ENCODE data around the gene GPR21.
A peak's percentile ranks its signal among the peaks of the same experiment; 100 is the strongest.

Gene GPR21

DNA sequence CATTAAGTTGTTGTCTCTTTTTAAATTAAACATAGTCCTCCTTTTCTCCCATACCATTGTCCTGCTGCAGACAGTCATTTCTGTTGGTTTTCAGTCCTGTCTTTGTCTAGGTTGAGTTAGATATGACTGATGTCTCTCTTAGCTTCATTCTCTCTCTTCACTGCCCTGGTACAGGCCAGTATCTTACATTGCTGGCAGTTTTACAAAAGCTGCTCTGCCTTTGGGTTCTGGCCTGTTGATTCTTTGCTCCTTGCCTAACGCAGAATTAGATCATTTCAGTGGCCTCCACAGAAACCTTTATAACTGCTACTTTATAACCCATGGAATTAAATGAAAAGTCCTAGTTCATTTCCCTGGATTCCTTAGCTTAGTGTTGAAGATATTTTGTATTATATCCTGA lies 33.7 kb downstream of the GPR21 start:
- no peak for DNase-seq

DNA sequence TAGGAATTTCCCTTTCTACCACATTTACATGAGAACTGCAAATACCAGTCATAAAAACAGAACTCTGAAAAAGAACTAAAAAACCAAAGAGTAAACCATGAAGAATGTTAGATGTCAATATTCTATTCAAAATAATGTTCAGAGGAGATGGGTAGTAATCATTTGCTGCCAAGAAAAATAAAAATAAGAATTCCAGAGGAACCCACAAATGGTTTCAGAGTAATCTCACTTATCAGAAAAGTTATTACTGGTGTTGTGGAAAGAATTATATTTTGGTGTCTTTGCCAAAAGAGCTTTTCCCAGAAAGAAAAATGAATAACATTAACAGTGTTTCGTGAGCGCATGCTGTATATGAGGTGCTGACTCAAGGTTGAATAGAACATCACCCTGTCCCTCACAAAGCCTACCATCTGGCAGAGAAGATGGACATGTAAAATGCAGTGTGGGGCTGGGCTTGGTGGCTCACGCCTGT lies 35.6 kb downstream of the GPR21 start:
- DNase-seq = no peak

DNA sequence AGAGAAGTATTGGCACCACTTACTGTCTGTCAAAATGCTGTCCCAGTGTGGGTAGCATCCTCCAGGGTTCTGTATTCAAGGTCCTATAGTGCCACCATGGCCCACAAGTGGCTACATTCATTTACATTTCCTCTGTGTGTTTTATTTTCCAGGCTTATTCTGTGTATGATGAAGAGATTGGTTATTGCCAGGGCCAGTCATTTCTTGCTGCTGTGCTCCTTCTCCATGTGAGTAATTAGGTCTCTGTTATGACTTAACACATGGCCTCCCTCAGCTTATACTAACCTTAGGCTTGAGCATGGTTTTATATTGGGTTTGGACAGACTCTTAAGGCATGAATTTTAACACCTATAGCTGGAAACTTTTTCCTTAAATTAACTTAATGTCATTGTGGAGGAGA lies 36.7 kb downstream of the GPR21 start:
- DNase-seq = no peak

DNA sequence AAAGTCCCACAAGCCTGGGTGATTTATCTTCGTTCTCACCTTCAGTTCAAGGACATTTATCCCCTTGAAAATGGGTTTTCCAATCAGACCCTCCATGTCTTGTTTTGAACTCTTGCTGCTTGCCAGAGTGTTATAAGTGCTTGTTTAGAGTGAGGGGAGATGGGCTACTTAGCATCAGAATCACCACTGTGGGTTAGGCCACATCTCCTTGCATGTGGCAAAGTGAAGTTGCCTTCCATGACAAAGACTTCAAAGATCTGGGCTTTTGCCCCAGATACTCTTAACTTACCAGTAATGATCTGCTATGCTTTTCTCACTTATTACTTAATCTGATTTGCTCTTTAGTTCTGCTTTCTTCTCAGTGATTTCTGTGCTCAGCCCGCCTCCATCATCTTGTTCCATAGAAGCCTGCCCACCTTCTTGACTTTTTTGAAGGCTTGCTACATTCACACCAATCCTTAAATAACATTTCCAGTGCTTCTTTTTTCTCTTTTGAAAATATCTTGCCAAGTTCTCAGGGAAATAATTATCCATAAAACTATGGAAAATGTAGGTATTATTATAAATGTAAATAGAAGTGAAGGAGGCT lies 39.0 kb downstream of the GPR21 start:
- DNase-seq = no peak

DNA sequence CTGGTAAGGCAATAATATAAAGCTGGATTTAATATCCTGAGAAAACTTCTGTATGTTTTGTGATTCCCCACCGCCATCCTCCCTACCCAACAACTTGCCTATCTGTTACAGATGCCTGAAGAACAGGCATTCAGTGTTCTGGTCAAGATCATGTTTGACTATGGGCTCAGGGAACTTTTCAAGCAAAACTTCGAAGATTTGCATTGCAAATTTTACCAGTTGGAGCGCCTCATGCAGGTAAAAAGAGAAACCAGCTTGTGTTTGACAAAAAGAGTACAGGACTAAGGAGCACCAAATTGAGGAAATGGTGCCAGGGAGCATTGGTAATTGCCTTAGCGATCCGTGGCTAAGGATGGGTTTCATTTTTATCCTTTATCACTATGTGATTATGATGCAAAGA lies 40.0 kb downstream of the GPR21 start:
- no peak for DNase-seq

DNA sequence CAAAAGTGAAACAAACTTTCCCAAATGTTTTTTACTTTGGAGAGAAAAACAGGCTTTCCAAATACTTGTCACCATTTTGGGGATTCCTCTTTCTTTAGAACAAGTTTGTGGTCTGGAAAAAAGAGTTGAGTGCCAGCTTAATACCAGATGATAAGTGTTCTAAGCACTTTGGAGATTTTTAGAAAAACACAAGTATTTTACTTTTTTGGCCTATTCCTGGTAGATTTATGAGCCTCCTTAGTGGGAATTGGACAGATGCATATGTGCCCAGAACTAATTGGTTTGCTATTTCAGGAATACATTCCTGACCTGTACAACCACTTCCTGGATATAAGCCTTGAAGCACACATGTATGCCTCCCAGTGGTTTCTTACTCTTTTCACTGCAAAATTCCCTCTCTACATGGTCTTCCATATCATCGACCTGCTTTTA lies 40.5 kb downstream of the GPR21 start:
- no peak for DNase-seq

DNA sequence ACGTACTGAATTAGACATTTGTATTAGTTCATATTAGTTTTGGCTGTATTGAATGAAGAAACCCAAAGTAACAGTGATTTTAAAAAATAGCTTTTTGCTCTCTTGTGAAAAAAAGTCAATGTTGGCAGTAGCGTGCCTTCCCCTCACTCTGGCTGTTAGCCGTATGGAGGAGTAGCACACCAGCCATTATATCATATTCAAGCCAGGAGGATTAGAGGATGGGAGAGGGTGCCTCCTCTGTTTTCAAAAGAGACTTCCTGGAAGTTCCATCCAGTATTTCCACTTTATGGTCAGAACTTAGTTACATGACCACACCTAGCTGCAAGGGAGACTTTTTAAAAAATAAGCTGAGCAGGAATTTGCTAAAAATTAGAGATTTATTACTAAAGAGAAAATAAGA lies 41.2 kb downstream of the GPR21 start:
- DNase-seq = no peak

DNA sequence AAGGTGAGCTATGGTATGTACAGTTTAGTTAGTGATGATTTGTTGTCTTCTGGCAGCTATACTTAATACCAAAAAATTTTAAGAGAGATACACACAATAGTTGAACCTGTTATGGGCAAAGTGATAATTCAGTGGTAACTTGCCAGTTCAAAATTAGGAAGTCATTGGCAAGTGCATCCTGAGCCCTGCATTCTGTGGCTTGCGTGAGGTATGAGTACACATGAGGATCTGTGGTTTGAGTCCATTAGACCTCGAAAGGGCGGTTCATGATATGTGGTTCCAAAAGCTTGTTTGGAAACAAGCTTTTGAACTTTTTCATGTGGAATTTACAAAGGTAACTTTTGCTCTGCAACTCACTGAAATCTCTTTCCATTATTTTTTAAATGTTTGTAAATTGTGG lies 47.0 kb downstream of the GPR21 start:
- DNase-seq = no peak

DNA sequence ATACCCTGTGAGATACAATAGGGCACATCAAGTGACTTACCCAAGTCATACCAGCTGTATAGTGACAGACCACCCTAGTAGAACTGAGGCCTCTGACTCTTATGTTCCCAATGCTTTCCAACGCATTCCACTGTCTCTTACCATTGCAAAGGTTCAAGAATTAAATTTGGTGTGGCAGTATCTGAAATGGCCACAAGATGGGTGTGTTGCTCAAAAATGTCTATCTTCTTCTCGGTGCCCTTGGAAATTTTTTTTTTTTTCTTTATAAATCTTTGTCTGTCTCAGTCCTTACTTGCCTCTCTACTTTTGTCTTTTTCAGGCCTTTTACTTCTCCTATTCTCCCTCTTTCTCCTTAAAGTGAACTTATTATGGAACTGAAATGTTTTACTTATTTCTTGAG lies 48.4 kb downstream of the GPR21 start:
- peak; percentile 63 for DNase-seq

DNA sequence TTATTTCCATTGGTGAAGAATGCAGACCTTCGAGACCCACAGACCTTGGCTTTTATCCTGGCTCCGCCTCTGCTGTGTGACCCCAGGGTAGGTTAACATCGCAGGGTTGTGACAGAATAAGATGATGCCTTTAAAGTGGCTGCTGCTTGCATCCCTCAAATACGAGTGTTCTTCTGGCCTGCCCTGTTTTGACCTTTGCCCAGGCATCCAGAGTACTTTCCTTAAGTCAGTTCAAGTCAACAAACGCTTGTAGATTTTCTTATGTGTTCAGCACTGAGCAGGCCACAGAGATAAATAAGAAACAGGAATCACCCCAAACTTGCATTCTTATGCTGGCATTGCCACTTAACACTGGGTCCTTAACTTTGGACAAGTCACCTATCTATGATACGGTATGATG lies 50.2 kb downstream of the GPR21 start:
- DNase-seq = no peak

DNA sequence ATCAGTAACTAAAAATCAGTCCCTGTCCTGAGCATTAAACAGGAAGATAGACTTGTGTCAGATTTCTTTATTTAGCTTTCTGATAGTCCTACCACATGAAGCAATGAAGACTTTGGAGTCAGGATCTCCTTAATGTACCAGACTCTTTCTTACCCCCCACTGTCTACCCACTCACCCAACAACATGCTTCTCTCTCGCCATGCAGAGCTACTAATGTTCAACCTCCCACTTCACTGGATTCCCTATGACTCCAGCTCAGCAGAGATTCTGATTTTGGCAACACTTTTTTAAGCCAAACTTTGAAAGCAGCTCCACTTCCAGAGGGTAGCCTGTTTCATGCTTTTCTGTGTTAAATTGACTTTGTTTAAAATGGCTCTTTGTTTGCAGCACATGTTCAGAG lies 50.8 kb downstream of the GPR21 start:
- DNase-seq = no peak
